ENCODE data around the gene ICAM5.

The ICAM5 gene

GRCh38 chr19:10291554-10292205 is 1.9 kb downstream of the ICAM5 start:
- peak; percentile 12 for DNase-seq (ENCODE audit: low spot score)
- no peaks in the 10 kb centered on the region for H3K36me3 Mint-ChIP-seq (ENCODE audit: low read depth)
- peak overlapping the region; percentile 87 for H3K4me3 Mint-ChIP-seq
- peaks cover 67% of the 10 kb centered on the region for H3K27me3 Mint-ChIP-seq (ENCODE audit: low read depth)
- peak overlapping the region; percentile 5 for H3K27ac Mint-ChIP-seq
- H3K9me3 Mint-ChIP-seq = no peaks in the 10 kb centered on the region
- peaks cover 55% of the 10 kb centered on the region for H3K4me1 Mint-ChIP-seq (ENCODE audit: low read depth)

GRCh38 chr19:10292206-10292788 is 2.5 kb downstream of the ICAM5 start:
- Mint-ChIP-seq H3K27ac (peak overlapping the region; percentile 5), H3K27me3 (ENCODE audit: low read depth) (peaks cover 68% of the 10 kb centered on the region), H3K9me3 (no peaks in the 10 kb centered on the region), H3K36me3 (ENCODE audit: low read depth) (no peaks in the 10 kb centered on the region), H3K4me3 (peak overlapping the region; percentile 87), H3K4me1 (ENCODE audit: low read depth) (peaks cover 50% of the 10 kb centered on the region)
- peak; percentile 78 for DNase-seq (ENCODE audit: low spot score)

GRCh38 chr19:10292789-10293636 is 3.3 kb downstream of the ICAM5 start:
- Mint-ChIP-seq H3K9me3 (no peaks in the 10 kb centered on the region), H3K36me3 (ENCODE audit: low read depth) (no peaks in the 10 kb centered on the region), H3K4me3 (peak overlapping the region; percentile 87), H3K27ac (peak overlapping the region; percentile 29), H3K27me3 (ENCODE audit: low read depth) (peaks cover 65% of the 10 kb centered on the region), H3K4me1 (ENCODE audit: low read depth) (peaks cover 46% of the 10 kb centered on the region)
- DNase-seq (ENCODE audit: low spot score) = no peak

GRCh38 chr19:10293637-10294367 is 4.0 kb downstream of the ICAM5 start:
- DNase-seq (ENCODE audit: low spot score) = no peak
- peaks cover 61% of the 10 kb centered on the region for H3K27me3 Mint-ChIP-seq (ENCODE audit: low read depth)

GRCh38 chr19:10294368-10294697 is 4.6 kb downstream of the ICAM5 start:
- peaks cover 58% of the 10 kb centered on the region for H3K27me3 Mint-ChIP-seq (ENCODE audit: low read depth)
- DNase-seq (ENCODE audit: low spot score) = no peak
- H3K27ac Mint-ChIP-seq = no peak overlapping the region
- H3K9me3 Mint-ChIP-seq = no peaks in the 10 kb centered on the region
- H3K4me1 Mint-ChIP-seq (ENCODE audit: low read depth) = peaks cover 37% of the 10 kb centered on the region
- H3K4me3 Mint-ChIP-seq = peak overlapping the region; percentile 48
- H3K36me3 Mint-ChIP-seq (ENCODE audit: low read depth) = no peaks in the 10 kb centered on the region

More at GRCh38 chr19:10293637-10294367, 4.0 kb downstream of the ICAM5 start:
- H3K9me3 Mint-ChIP-seq = no peaks in the 10 kb centered on the region
- no peaks in the 10 kb centered on the region for H3K36me3 Mint-ChIP-seq (ENCODE audit: low read depth)
- no peak overlapping the region for H3K27ac Mint-ChIP-seq
- H3K4me1 Mint-ChIP-seq (ENCODE audit: low read depth) = peaks cover 42% of the 10 kb centered on the region
- H3K4me3 Mint-ChIP-seq = peak overlapping the region; percentile 48

GRCh38 chr19:10295305-10295846 is 5.6 kb downstream of the ICAM5 start:
- H3K4me3 Mint-ChIP-seq = peak overlapping the region; percentile 82
- H3K9me3 Mint-ChIP-seq = no peaks in the 10 kb centered on the region
- H3K27ac Mint-ChIP-seq = peak overlapping the region; percentile 65
- H3K4me1 Mint-ChIP-seq (ENCODE audit: low read depth) = peaks cover 36% of the 10 kb centered on the region
- peak; percentile 57 for DNase-seq (ENCODE audit: low spot score)
- H3K36me3 Mint-ChIP-seq (ENCODE audit: low read depth) = no peaks in the 10 kb centered on the region
- peaks cover 59% of the 10 kb centered on the region for H3K27me3 Mint-ChIP-seq (ENCODE audit: low read depth)

GRCh38 chr19:10295847-10296591 is 6.3 kb downstream of the ICAM5 start:
- DNase-seq (ENCODE audit: low spot score) = no peak
- Mint-ChIP-seq H3K27me3 (ENCODE audit: low read depth) (peaks cover 53% of the 10 kb centered on the region), H3K4me3 (peak overlapping the region; percentile 82), H3K36me3 (ENCODE audit: low read depth) (no peaks in the 10 kb centered on the region), H3K4me1 (ENCODE audit: low read depth) (peaks cover 30% of the 10 kb centered on the region), H3K9me3 (no peaks in the 10 kb centered on the region), H3K27ac (peak overlapping the region; percentile 65)

- Mint-ChIP-seq H3K36me3 (ENCODE audit: low read depth) (no peaks in the 10 kb centered on the region), H3K9me3 (no peaks in the 10 kb centered on the region), H3K27ac (no peak overlapping the region), H3K4me3 (no peak overlapping the region), H3K27me3 (ENCODE audit: low read depth) (peaks cover 20% of the 10 kb centered on the region), H3K4me1 (ENCODE audit: low read depth) (peaks cover 12% of the 10 kb centered on the region)
- no peak for DNase-seq (ENCODE audit: low spot score)
These were observed 10.1 kb downstream of the ICAM5 start for GRCh38 chr19:10299545-10300458.

- no peak overlapping the region for H3K4me3 Mint-ChIP-seq
- DNase-seq (ENCODE audit: low spot score) = no peak
- H3K9me3 Mint-ChIP-seq = no peaks in the 10 kb centered on the region
- no peaks in the 10 kb centered on the region for H3K36me3 Mint-ChIP-seq (ENCODE audit: low read depth)
- no peaks in the 10 kb centered on the region for H3K4me1 Mint-ChIP-seq (ENCODE audit: low read depth)
- H3K27ac Mint-ChIP-seq = no peak overlapping the region
- peaks cover 3% of the 10 kb centered on the region for H3K27me3 Mint-ChIP-seq (ENCODE audit: low read depth)
These were observed 15.5 kb downstream of the ICAM5 start for GRCh38 chr19:10305139-10305806.

GRCh38 chr19:10306327-10306726 is 16.6 kb downstream of the ICAM5 start:
- Mint-ChIP-seq H3K27me3 (ENCODE audit: low read depth) (peaks cover 3% of the 10 kb centered on the region), H3K4me1 (ENCODE audit: low read depth) (no peaks in the 10 kb centered on the region), H3K27ac (no peak overlapping the region), H3K9me3 (no peaks in the 10 kb centered on the region), H3K4me3 (no peak overlapping the region), H3K36me3 (ENCODE audit: low read depth) (no peaks in the 10 kb centered on the region)
- DNase-seq (ENCODE audit: low spot score) = no peak

GRCh38 chr19:10309423-10309822 is 19.7 kb downstream of the ICAM5 start, which contains the start of gene ZGLP1:
Gene ZGLP1, minus strand, starts transcription at chr19:10309815.
- Mint-ChIP-seq H3K4me3 (no peak within 1 kb of the TSS), H3K27me3 (ENCODE audit: low read depth) (no peaks in the 10 kb centered on the region), H3K27ac (no peak within 1 kb of the TSS), H3K4me1 (ENCODE audit: low read depth) (no peaks in the 10 kb centered on the region), H3K36me3 (ENCODE audit: low read depth) (no peaks in the 10 kb centered on the region), H3K9me3 (no peaks in the 10 kb centered on the region)
- DNase-seq (ENCODE audit: low spot score) = no peak

Data from T-helper 2 cell treated with Interferon-gamma antibody and Interleukin-4, amounts not matched to agents 5 μg/mL and 100 μg/mL, for 36 hours (primary cell).